GM18520 (cell line): ENCODE measurements around the gene ALDH16A1.

Source experiments
- ATAC-seq: cut with Tn5 transposase; IDR thresholded peaks from one replicate; pipeline ENCODE4 v1.9.1; 2021; ENCODE audit not compliant: unreplicated experiment

ALDH16A1 gene

GRCh38 chr19:49423071-49423984 is 29.7 kb upstream of the ALDH16A1 start, which contains the start of gene PTH2:
Gene PTH2, minus strand, starts transcription at chr19:49423441. Its CDS starts 102 bp downstream, at chr19:49423339.
- ATAC-seq: no peak

DNA sequence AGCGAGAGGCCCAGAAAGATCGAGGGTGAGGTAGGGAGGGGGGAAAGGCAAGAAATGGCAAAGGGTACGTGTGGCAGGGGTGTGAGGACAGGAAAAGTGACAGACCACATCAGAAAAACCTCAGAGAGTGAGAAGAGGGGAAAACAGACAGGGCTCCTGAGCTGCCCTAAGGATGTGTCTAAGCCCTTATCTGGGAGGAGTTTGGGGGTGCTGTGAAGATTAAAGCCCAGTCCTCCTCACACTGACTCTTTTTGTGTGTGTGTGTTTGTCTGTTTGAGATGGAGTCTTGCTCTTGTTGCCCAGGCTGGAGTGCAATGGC is 29.1 kb upstream of the ALDH16A1 start:
- ATAC-seq: no peak

- no peak for ATAC-seq
Measured at GRCh38 chr19:49425178-49425577, 27.8 kb upstream of the ALDH16A1 start, which contains the start of gene GFY. Gene GFY, plus strand, starts transcription at chr19:49425388. Its CDS starts 1,043 bp downstream, at chr19:49426431.

DNA sequence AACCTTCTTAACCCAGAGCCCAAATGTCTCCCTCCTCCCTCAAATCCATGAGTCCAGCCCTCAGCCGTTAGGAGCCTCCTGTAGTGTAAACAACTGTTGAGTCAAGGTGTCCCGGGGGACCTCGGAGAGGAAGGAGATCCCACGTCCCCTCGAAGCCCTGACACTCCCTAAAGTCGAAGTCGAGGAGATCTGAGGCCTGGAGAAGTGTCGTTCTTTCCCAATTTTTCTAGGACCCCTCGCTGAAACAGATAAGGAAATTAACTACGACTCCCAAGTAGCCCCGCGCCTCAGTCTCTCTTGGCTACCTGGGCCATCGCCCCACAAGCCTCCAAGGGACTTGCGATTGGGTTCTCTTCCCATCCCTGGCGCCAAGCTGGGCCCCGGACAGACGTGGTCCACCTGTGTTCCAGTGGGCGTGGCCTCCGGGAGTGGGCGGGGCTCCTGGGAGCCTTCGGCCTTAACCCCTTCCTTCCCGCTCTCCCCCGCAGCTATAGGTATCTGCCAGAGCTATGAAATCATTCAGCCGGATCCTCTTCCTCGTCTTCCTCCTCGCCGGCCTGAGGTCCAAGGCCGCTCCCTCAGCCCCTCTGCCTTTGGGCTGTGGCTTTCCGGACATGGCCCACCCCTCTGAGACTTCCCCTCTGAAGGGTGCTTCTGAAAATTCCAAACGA is 27.0 kb upstream of the ALDH16A1 start:
- no peak for ATAC-seq

DNA sequence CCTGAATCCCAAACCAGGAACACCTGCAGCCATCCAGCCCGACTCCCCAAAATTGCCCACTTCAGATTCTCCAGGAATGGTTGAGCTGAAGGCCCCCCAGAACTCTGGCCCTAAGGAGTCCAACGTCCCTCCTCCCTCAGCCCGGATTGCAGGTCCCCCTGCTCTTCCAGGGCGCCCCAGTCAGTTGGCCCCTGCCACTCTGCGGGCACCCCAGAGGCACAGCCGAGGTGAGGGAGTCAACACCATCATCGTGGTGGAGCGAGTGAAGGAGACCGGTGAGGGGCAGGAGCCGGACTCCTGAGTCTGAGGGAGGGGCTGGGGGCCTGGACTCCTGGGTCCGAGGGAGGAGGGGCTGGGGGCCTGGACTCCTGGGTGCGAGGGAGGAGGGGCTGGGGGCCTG is 25.7 kb upstream of the ALDH16A1 start:
- no peak for ATAC-seq

- ATAC-seq: no peak
Measured at GRCh38 chr19:49427855-49428546, 25.0 kb upstream of the ALDH16A1 start.

- no peak for ATAC-seq
Measured at GRCh38 chr19:49428547-49429451, 24.2 kb upstream of the ALDH16A1 start.

DNA sequence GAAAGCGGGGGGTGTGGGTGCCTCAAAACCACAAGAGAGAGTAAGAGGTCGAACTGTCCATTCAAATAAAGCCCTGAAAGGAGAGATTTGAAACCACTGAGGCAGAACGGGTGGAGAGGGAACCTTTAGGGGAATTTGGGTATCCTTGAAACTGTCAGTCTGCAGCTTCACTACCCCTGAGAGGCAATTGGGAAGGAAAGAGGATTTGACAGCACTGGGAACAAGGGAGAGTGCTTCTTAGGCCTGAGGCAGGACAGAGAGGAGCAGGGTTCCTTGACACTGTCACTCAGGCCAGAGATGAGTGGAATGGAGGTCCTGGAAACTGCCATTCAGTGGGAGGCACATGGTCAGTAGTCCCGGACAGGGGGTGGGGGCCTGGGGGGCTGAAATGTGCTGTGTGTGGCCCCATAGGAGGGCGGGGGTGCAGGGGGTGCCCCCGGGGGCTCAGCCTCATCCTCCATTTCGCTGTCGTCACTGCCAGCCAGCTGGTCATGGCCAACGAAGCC is 22.8 kb upstream of the ALDH16A1 start:
- no peak for ATAC-seq

DNA sequence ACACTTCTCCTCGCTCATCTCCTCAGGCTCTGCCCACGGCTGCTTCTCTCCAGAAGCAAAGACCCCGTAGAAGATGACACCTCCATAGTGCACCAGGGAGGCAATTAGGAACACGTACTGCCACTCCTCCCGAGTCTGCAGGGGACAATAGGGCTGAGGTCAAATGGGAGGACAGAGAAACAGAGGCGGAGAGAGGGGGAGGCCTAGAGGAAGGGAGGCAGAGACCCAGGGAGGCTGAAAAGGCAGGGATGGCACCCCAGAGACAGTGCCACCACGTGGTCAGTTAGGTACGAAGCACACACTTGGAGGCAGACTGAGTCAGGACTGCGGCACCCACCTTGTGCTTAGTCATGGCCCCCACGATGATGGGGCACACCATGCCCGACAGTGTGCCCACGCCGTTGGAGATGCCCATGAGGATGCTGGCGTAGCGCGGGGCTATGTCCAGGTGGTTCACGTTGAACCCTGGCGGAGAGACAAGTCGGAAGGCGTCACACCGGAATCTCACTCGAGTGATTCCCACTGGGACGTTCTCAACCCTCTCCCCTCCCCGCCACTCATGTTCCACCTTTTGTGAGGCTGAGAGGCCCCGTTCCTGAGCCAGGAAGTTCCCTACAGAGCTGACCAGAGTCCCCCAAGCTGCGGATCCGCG is 22.2 kb upstream of the ALDH16A1 start:
- ATAC-seq: no peak

GRCh38 chr19:49431330-49431749 is 21.7 kb upstream of the ALDH16A1 start:
- no peak for ATAC-seq

DNA sequence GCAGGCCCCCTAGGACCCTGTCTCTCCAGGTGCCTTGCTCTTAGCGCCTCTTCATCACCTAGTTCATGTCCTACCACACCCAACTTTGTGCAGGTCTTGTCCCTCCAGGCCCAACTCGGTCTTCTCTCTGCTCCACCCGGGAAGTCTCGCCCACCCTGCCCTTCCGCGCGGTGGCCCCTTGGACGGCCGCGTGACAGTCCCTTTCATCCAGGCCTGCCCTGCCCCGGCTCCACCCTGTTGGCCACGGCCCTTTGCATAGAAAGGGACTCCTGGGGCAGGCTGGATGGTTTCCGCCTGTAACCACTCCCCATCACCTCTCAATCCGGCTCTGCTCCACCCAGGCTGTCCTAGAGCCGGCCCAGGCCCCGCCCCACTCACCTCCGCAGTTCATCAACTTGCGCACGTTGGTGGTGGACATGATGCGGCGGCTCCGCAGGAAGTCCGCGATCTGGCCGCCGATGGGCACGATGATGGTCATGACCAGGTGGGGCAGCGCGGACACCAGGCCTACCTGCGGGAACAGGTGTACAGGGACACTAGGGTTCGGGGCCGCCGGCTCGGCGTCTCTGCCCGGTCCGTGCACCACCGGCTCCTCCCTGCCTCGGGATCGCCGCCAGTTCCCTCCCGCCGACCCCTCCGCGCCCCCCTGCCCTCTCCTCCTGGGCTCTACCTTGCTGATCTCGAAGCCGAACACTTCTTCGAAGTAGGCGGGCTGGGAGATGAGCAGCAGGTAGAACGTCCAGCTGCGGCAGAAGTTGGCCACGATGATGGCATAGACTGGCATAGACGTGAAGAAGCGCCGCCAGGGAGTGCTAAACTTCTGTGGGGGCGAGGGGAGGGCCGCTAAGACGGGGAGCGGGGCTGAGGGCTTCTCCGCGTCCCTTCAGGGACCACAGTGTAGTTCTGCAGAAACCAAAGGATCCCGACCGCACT is 20.6 kb upstream of the ALDH16A1 start:
- ATAC-seq: no peak

GRCh38 chr19:49433240-49433901 is 19.7 kb upstream of the ALDH16A1 start:
- no peak for ATAC-seq

DNA sequence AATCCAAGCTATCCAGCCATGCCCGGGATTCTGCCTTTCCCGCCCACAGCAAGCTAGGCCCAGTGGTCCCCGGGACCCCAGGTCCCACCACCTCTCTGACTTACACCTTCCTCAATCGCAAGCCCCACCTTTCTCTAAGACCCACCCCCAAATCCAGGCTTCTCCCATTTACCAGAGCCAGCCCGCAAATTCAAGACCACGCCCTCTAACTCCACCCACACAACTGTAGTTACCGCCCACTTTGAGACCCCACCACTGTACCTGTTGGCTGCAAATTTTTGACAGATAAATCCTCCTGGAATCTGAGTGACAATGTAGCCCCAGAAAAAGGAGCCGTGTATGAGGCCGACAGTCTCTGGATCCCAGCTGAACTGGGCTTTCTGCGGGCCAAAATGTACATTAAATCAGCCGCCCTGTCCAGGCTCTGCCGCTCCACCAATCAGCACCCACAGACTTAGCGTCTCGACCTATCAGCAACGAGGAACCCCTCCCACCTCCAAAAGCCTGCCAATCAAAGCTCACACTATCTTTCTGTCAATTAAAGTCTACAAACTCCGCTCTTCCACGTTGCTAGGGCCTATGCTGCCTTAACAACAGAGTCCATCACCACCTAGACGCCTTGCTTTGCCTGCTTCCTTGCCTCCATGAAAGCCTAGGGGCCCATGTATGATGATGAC is 18.0 kb upstream of the ALDH16A1 start:
- ATAC-seq: no peak

- ATAC-seq: no peak
Measured at GRCh38 chr19:49435670-49436069, 17.4 kb upstream of the ALDH16A1 start.

DNA sequence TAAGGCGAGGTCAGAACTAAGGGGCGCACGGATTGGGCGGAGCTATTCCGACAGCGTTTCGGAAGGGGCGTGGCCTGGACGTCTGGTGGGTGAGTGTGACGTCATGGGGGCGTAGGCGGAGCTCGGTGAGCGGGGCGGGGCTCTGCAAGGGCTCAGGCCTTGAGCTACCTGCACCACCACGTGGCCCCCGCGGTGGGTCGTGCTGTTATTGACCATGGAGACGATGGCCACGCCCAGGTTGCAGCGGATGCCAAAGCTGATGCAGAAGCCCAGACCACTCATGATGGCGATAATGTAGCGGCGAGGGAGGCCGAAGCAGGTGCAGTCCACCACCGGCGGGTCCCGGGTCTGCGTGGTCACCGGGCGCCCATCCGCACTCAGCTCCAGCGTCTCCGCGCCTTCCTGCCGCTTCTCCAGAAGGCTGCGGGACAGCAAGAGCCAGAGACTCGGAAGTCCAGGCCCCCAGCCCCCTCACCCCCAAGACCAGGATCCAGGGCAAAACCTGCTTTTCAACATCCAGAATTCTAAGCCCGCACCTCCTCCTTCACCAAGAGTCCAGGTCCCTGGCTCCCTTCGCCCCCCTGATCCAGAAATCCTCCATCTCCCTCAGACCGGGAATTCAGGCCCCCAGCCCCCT is 16.5 kb upstream of the ALDH16A1 start:
- ATAC-seq: no peak

DNA sequence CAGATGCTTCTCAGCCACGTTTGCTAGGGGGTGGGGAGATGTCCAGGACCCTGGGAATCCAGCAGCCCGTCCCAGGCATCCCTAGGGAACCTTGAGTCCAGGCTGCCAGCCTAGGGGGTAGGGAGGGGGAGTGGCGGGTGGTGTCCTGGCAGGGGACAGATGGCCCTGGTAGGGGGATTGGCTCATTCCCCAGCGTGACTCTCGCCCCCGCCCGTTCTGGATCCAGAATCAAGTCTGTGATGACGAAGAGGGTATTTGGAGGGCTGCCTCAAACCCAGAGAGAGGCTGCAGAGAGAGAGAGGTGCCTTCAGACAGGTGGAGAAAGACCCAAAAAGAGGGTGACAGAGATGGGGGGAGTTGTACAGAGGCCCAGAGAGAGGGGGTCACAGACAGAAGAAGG is 15.8 kb upstream of the ALDH16A1 start:
- no peak for ATAC-seq

DNA sequence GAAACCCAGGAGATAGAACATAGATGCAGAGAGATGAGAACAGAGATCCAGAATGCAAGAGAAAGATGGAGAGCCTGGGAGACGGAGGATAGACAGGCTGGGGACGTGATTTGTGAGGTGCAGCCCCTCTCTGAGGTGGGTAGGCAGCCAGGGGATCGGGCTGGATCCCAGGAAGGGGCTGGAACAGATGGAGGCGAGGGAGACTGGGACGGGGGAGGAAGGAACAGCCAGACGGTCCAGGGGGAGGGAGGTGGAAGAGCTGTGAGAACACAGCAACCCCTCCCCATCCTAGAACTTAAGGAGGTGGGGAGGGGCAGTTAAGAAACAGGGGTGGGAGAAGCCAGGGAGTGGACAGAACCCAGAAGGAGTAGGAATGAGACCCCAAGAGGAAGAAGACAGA is 14.8 kb upstream of the ALDH16A1 start:
- no peak for ATAC-seq
